K562 (cell line): ENCODE results near the gene BSCL2. TPM values are rescaled to one million over a fixed set of nuclear protein-coding genes. Genes with fewer than 3 reads are reported as not detected.

ENCODE experiments used
- ARID3B ChIP-seq: fragments of 250-450 bp; sonication (Bioruptor Pico); IDR thresholded peaks from 2 replicates; pipeline ENCODE4 v1.4.0; 2020; ENCODE audit warnings: borderline replicate concordance
- ATF1 ChIP-seq, 2 experiments: fragments of 450-650 bp in 1 of 2; IDR thresholded peaks; 2 replicates each; pipeline ENCODE4 v1.6.1; 2016; ENCODE audit warnings: missing compliant biosample characterization in 1 of 2, missing genetic modification characterization in 1 of 2
- BMI1 ChIP-seq: fragments of 150-350 bp; IDR thresholded peaks from 2 replicates; pipeline ENCODE4 v1.6.1; 2014; ENCODE audit warnings: low read length
- BRF1 ChIP-seq: IDR thresholded peaks from 3 replicates; pipeline ENCODE4 v1.6.1; 2011; ENCODE audit warnings: borderline replicate concordance, mild to moderate bottlenecking; ENCODE audit not compliant: insufficient read length; ENCODE audit errors: extremely low read depth
- CBX5 ChIP-seq: IDR thresholded peaks from 2 replicates; pipeline ENCODE4 v1.6.1; 2014; ENCODE audit warnings: low read depth, borderline replicate concordance
- CGGBP1 ChIP-seq: fragments of 250-450 bp; sonication (Bioruptor Pico); IDR thresholded peaks from 2 replicates; pipeline ENCODE4 v1.9.0; 2021; ENCODE audit warnings: mild to moderate bottlenecking
- CREB5 ChIP-seq: fragments of 250-450 bp; sonication (Bioruptor Pico); IDR thresholded peaks from 2 replicates; pipeline ENCODE4 v1.5.0; 2020; ENCODE audit warnings: mild to moderate bottlenecking
- CXXC5 ChIP-seq: fragments of 250-450 bp; sonication (Bioruptor Pico); IDR thresholded peaks from 2 replicates; pipeline ENCODE4 v1.8.0; 2022; ENCODE audit warnings: inconsistent platforms, mild to moderate bottlenecking, moderate library complexity
- DNMT1 ChIP-seq: fragments of 450-650 bp; IDR thresholded peaks from 2 replicates; pipeline ENCODE4 v1.6.1; 2016; ENCODE audit warnings: antibody characterized with exemption, mild to moderate bottlenecking
- HDAC2 ChIP-seq: fragments of 450-650 bp; IDR thresholded peaks from 2 replicates; pipeline ENCODE4 v1.6.1; 2016; ENCODE audit warnings: mild to moderate bottlenecking
- HMBOX1 ChIP-seq: sonication (generic); IDR thresholded peaks from 2 replicates; pipeline ENCODE4 v1.6.1; 2016
- HNRNPL ChIP-seq: fragments of 200-400 bp; formaldehyde crosslinking; IDR thresholded peaks from 2 replicates; pipeline ENCODE4 v1.6.1; 2017; ENCODE audit warnings: low read depth, mild to moderate bottlenecking, low read length
- MYNN ChIP-seq, 2 experiments: sonication (generic); formaldehyde crosslinking in 1 of 2; IDR thresholded peaks; 2 replicates each; pipeline versions ENCODE4 v1.5.0 to v1.6.1; 2016 to 2020; ENCODE audit warnings: antibody characterized with exemption in 1 of 2, missing genetic modification reagents in 1 of 2
- PHF20 ChIP-seq: fragments of 450-650 bp; IDR thresholded peaks from 2 replicates; pipeline ENCODE4 v1.6.1; 2018; ENCODE audit not compliant: partially characterized antibody
- SIRT6 ChIP-seq: IDR thresholded peaks from one replicate; pipeline ENCODE4 v1.6.1; 2012; ENCODE audit warnings: low read depth, mild to moderate bottlenecking, control low read depth, inconsistent platforms, low read length, moderate library complexity
- SLC30A9 ChIP-seq: fragments of 250-450 bp; sonication (Bioruptor Pico); IDR thresholded peaks from 2 replicates; pipeline ENCODE4 v1.8.0; 2022; ENCODE audit warnings: mild to moderate bottlenecking, moderate library complexity
- THRA ChIP-seq: fragments of 450-650 bp; IDR thresholded peaks from 2 replicates; pipeline ENCODE4 v1.6.1; 2017; ENCODE audit warnings: mild to moderate bottlenecking, moderate library complexity
- ZBED1 ChIP-seq: IDR thresholded peaks from 2 replicates; pipeline ENCODE4 v1.6.1; 2014
- ZEB2 ChIP-seq: fragments of 450-650 bp; IDR thresholded peaks from 2 replicates; pipeline ENCODE4 v1.6.1; 2016
- ZFP1 ChIP-seq: fragments of 450-650 bp; formaldehyde crosslinking; IDR thresholded peaks from 2 replicates; pipeline ENCODE4 v1.4.0; 2020; ENCODE audit warnings: mild to moderate bottlenecking, mixed read lengths
- ZFP30 ChIP-seq: fragments of 250-450 bp; sonication (Bioruptor Pico); IDR thresholded peaks from 2 replicates; pipeline ENCODE4 v1.8.0; 2022; ENCODE audit warnings: moderate library complexity, mild to moderate bottlenecking, inconsistent platforms, borderline replicate concordance
- ZNF217 ChIP-seq: sonication (generic); formaldehyde crosslinking; IDR thresholded peaks from 2 replicates; pipeline ENCODE4 v1.8.0; 2022; ENCODE audit warnings: mild to moderate bottlenecking, missing genetic modification reagents
- ZNF561 ChIP-seq: fragments of 450-650 bp; formaldehyde crosslinking; conservative IDR thresholded peaks from 2 replicates; pipeline ENCODE4 v1.4.0; 2020; ENCODE audit warnings: mild to moderate bottlenecking, moderate library complexity
- ZSCAN32 ChIP-seq: fragments of 450-650 bp; formaldehyde crosslinking; IDR thresholded peaks from 2 replicates; pipeline ENCODE4 v1.4.0; 2020; ENCODE audit warnings: mild to moderate bottlenecking, moderate library complexity
- polyA plus RNA-seq, 8 experiments: library from polyadenylated mRNA; depleted of rRNA in 4 of 8; stranded (reverse) in 5 of 8; unstranded in 3 of 8; fragments of >200 nt; fragmentation: Nextera tagmentation in 2 of 8; fragmentation: Illumina TruSeq in 1 of 8; extraction: Ambion mirVana in 2 of 8; extraction: Trizol in 1 of 8; gene quantifications; 2 replicates each; pipeline versions ENCODE4 v1.2.1 to v1.2.3, GENCODE V29; 2011 to 2014; ENCODE audit warnings: inconsistent platforms in 1 of 8, missing spikeins in 1 of 8
- total RNA-seq, 7 experiments: library from RNA; depleted of rRNA in 6 of 7; stranded (reverse); fragments of >200 nt in 6 of 7; fragmentation: Illumina TruSeq in 2 of 7; extraction: Trizol in 2 of 7; gene quantifications; 2 replicates each; pipeline versions ENCODE4 v1.2.1 to v1.2.3, GENCODE V29; 2011 to 2021; ENCODE audit warnings: low replicate concordance in 1 of 7

Gene BSCL2
- total and polyA plus RNA-seq, 9 of the 15 experiments (the other 6 are each of a cell fraction or from before 2014, with no cell fraction given) = 18.9 to 51.7 (median 35.2) TPM

GRCh38 chr11:62727165-62727871 lies 20.1 kb upstream of the BSCL2 start, which contains the start of gene HNRNPUL2 (continued):
- TF ChIP-seq CGGBP1 (CRISPR knock-in tag) (0 out of 2 replicates have a peak, but pooled peaks have one; percentile 54), ZFP1 (no peak), SIRT6 (no peak), ARID3B (CRISPR knock-in tag) (0 out of 2 replicates have a peak, but pooled peaks have one; percentile 34), ATF1 (CRISPR knock-in tag; IDR thresholded peaks at IDR 0.05) (no peak), ATF1 (tag; IDR thresholded peaks at IDR 0.05) (peak; percentile 72), CBX5 (no peak), BMI1 (no peak), ZSCAN32 (CRISPR knock-in tag) (no peak), ZNF217 (CRISPR knock-in tag) (no peak), DNMT1 (no peak), MYNN (IDR thresholded peaks at IDR 0.05) (0 out of 2 replicates have a peak, but pooled peaks have one; percentile 37), MYNN (CRISPR knock-in tag; IDR thresholded peaks at IDR 0.05) (no peak), SLC30A9 (CRISPR knock-in tag) (no peak), ZFP30 (CRISPR knock-in tag) (no peak), HDAC2 (no peak), CXXC5 (CRISPR knock-in tag) (peak; percentile 99), ZEB2 (no peak), BRF1 (no peak), CREB5 (no peak), HMBOX1 (no peak), PHF20 (peak; percentile 10), HNRNPL (no peak), THRA (no peak), ZNF561 (CRISPR knock-in tag) (no peak), ZBED1 (no peak)
